Right lobe of liver (tissue), 4 donors: ENCODE data around the gene SLC26A4.

Experiments used
- CTCF ChIP-seq, 4 donors: fragments of 200-600 bp in 3 of 4; fragments of 450-650 bp in 1 of 4; IDR thresholded peaks; one replicate each; pipeline versions ENCODE4 v1.5.1 to v1.8.0; 2016 to 2022; ENCODE audit warnings: antibody characterized with exemption in 4 of 4, mild to moderate bottlenecking in 2 of 4
- POLR2A ChIP-seq: fragments of 450-650 bp; IDR thresholded peaks from one replicate; pipeline ENCODE4 v1.6.1; 2017; ENCODE audit warnings: antibody characterized with exemption, mild to moderate bottlenecking
- donor health status: DM: no; HTN: no; CAD: no.
- donor health status: DM: no; HTN: no; CAD: no.
- donor health status: DM: no; HTN: yes; CAD: no.

GRCh38 chr7:107700570-107700969, 39.9 kb downstream of the SLC26A4 start:
- TF ChIP-seq CTCF (IDR thresholded peaks at IDR 0.05) (no peak), POLR2A (no peak)
